ENCODE results near the gene KIF1B. TPM values are rescaled to one million over a fixed set of nuclear protein-coding genes. Genes with fewer than 3 reads are reported as not detected.
"Not testable (repeated sequence)": the region's sequence is repeated elsewhere in the genome, so short reads cannot be mapped to it uniquely, and the experiment has no call there.

Gene KIF1B
- polyA plus RNA-seq, 1 experiment: 26.9 TPM

DNA sequence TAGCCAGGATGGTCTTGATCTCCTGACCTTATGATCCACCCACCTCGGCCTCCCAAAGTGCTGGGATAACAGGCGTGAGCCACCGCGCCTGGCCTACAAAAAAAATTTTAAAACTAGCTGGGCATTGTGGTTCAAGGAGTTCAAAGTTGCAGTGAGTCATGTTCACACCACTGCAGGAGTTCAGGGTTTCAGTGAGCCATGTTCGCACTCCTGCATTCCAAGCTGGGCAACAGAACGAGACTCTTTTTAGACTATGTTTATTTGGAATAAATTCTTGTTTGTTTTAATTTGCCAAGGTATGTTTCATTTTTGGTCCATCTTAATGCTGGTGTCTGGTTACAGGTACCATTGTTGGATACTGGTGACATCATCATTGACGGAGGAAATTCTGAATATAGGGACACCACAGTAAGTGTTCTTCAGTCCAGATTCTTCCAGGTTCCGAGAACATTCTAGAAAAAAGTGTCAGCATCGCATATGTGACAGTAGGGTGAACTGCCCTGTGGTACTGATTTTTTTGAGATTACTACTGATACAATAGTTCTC, 192.4 kb downstream of the KIF1B start:
- DNase-seq (ENCODE audit: low read depth, low spot score): peak; percentile 42
- ChIA-PET POLR2A (interaction anchor here (0.9 to 1.7 kb wide), 3 partner anchors 13 to 25 kb away, joined by 3 to 10 read pairs (median 6); no protein-coding TSS in a partner anchor), CTCF (no interaction called here)
- Histone ChIP-seq H3K27me3 (ENCODE audit: control insufficient read depth, insufficient read depth, low read length) (no peaks in the 10 kb centered on the region), H3K4me3 (ENCODE audit: low read depth, low read length) (no peak overlapping the region), H3K9me3 (ENCODE audit: control insufficient read depth, insufficient read depth, low read length) (no peaks in the 10 kb centered on the region; the same call in 1 of the 2 replicates), H3K27ac (ENCODE audit: low read depth, low read length) (peak overlapping the region; percentile 43)
- TF ChIP-seq, protein P1, sequence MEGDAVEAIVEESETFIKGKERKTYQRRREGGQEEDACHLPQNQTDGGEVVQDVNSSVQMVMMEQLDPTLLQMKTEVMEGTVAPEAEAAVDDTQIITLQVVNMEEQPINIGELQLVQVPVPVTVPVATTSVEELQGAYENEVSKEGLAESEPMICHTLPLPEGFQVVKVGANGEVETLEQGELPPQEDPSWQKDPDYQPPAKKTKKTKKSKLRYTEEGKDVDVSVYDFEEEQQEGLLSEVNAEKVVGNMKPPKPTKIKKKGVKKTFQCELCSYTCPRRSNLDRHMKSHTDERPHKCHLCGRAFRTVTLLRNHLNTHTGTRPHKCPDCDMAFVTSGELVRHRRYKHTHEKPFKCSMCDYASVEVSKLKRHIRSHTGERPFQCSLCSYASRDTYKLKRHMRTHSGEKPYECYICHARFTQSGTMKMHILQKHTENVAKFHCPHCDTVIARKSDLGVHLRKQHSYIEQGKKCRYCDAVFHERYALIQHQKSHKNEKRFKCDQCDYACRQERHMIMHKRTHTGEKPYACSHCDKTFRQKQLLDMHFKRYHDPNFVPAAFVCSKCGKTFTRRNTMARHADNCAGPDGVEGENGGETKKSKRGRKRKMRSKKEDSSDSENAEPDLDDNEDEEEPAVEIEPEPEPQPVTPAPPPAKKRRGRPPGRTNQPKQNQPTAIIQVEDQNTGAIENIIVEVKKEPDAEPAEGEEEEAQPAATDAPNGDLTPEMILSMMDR (IDR thresholded peaks at IDR 0.05; ENCODE audit: low read depth, low read length): no peak

GRCh38 chr1:10407201-10407600, 196.8 kb downstream of the KIF1B start:
- DNase-seq (ENCODE audit: low read depth, low spot score): no peak
- no peaks in the 10 kb centered on the region for H3K27me3 ChIP-seq (ENCODE audit: control insufficient read depth, insufficient read depth, low read length)
- no peak overlapping the region for H3K27ac ChIP-seq (ENCODE audit: low read depth, low read length)
- H3K4me3 ChIP-seq (ENCODE audit: low read depth, low read length): no peak overlapping the region
- POLR2A ChIA-PET: interaction anchor here (0.9 to 1.0 kb wide), 2 partner anchors 17 to 26 kb away, joined by 3 read pairs; no protein-coding TSS in a partner anchor
- TF ChIP-seq, protein P1 (IDR thresholded peaks at IDR 0.05; ENCODE audit: low read depth, low read length): no peak
- CTCF ChIA-PET: interaction anchor here (0.9 kb wide), 1 partner anchor 29 kb away, joined by 3 read pairs; no protein-coding TSS in a partner anchor
- H3K9me3 ChIP-seq (ENCODE audit: control insufficient read depth, insufficient read depth, low read length): no peaks in the 10 kb centered on the region

DNA sequence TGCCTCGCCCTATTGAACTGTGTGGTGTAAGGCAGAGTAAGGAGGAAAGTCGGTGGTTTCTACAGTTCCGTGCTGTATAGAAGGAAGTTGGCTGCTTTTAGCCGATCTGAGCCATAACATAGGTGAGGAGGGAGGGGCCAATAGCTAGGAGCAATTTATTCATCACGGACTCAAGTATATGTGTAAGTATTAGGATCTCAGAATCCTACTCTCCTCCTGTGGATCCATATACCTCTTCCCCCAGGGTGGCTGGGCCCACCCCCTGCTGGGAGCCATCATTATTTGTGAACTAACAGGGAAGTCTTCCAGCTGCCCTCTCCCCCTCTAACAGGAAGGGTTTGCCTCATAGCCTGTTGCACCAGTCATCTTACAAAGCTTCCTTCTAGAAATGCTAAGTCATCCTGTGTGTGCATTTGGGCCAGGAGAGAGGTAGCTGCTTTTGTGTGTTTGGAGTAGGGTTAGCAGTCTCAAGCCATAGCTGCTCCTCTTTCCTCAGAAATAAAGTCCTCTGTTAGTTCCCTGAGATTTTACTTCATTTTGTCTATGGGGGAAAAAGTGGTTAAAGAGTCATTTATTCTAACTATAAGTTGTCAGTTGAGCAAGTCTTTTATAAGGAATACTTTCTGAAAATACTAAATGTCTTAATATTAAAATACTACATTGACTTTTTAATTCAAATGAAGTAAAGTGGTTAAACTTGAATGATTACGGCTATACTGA, 205.0 kb downstream of the KIF1B start:
- TF ChIP-seq, protein P1 (IDR thresholded peaks at IDR 0.05; ENCODE audit: low read depth, low read length): no peak
- CTCF ChIA-PET: interaction anchor here (0.9 to 1.7 kb wide), 3 partner anchors 12 to 38 kb away, joined by 3 to 7 read pairs (median 3); partner anchors contain the start of gene CENPS
- no peak overlapping the region for H3K4me3 ChIP-seq (ENCODE audit: low read depth, low read length)
- H3K27ac ChIP-seq (ENCODE audit: low read depth, low read length): peak overlapping the region; percentile 75
- H3K9me3 ChIP-seq (ENCODE audit: control insufficient read depth, insufficient read depth, low read length): no peaks in the 10 kb centered on the region
- H3K27me3 ChIP-seq (ENCODE audit: control insufficient read depth, insufficient read depth, low read length): no peaks in the 10 kb centered on the region
- POLR2A ChIA-PET: interaction anchor here (1.0 to 2.9 kb wide), 7 partner anchors 9 to 205 kb away, joined by 4 to 10 read pairs (median 6); partner anchors contain the start of genes KIF1B and PGD
- DNase-seq (ENCODE audit: low read depth, low spot score): peak; percentile 76

DNA sequence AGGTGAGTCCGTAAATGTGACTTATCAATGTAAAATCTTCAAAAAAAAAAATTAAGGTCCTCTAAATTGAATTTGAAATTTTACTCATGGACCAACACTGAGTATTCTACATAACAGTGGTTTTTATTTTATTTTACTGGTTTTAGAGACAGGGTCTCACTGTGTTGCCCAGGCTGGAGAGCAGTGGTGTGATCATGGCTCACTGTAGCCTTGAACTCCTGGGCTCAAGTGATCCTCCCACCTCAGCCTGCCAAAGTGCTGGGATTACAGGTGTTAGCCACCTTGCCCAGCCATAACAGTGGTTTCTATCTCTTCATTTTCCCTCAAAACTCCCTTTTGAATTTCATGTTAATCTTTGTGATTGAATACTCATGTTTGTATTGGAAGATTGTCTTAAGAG, 205.6 kb downstream of the KIF1B start:
- CTCF ChIA-PET: interaction anchor here (0.6 to 1.7 kb wide), 4 partner anchors 12 to 1430 kb away, joined by 3 to 7 read pairs (median 4); partner anchors contain the start of gene CENPS
- not testable (repeated sequence) for H3K27me3 ChIP-seq (ENCODE audit: control insufficient read depth, insufficient read depth, low read length); H3K4me3 ChIP-seq (ENCODE audit: low read depth, low read length); H3K27ac ChIP-seq (ENCODE audit: low read depth, low read length); H3K9me3 ChIP-seq (ENCODE audit: control insufficient read depth, insufficient read depth, low read length); DNase-seq (ENCODE audit: low read depth, low spot score)
- POLR2A ChIA-PET: interaction anchor here (1.0 to 2.9 kb wide), 7 partner anchors 8 to 206 kb away, joined by 4 to 10 read pairs (median 6); partner anchors contain the start of genes KIF1B and PGD

- H3K27me3 ChIP-seq (ENCODE audit: control insufficient read depth, insufficient read depth, low read length); POLR2A ChIA-PET; H3K27ac ChIP-seq (ENCODE audit: low read depth, low read length); H3K4me3 ChIP-seq (ENCODE audit: low read depth, low read length); H3K9me3 ChIP-seq (ENCODE audit: control insufficient read depth, insufficient read depth, low read length); DNase-seq (ENCODE audit: low read depth, low spot score): not testable (repeated sequence)
- CTCF ChIA-PET: interaction anchor here (0.7 kb wide), 1 partner anchor 12 kb away, joined by 4 read pairs; the partner anchor contains the start of gene CENPS
Observed at GRCh38 chr1:10418741-10419140, 208.4 kb downstream of the KIF1B start.

All from AG04450 (cell line).